Natural killer cell treated with Interleukin-12 subunit alpha and Interleukin-12 subunit beta and Interleukin-15 and Interleukin-18, amount 100 ng/mL, for 72 hours (primary cell): ENCODE measurements around the gene CWF19L2. TPM values are rescaled to one million over a fixed set of nuclear protein-coding genes. Genes with fewer than 3 reads are reported as not detected.
"Not testable (repeated sequence)": the region's sequence is repeated elsewhere in the genome, so short reads cannot be mapped to it uniquely, and the experiment has no call there.

Experiments
- ATAC-seq, 2 donors: fragments of 150-1000 bp; cut with Tn5 transposase in 1 of 2; sonication (Bioruptor Pico), chemical (Tn5 transposase) in 1 of 2; 2 replicates each; pipeline ENCODE4 v1.10.0; 2021
- DNase-seq: peaks from one replicate; pipeline ENCODE4 v3.0.0; 2022; ENCODE audit warnings: low spot score
- H3K27ac Mint-ChIP-seq, 2 donors: 1 replicate in 1 of 2; 2 replicates in 1 of 2; pipeline ENCODE4 v1.8.0; 2022; ENCODE audit warnings: mixed read lengths in 2 of 2, mild to moderate bottlenecking in 1 of 2, moderate library complexity in 1 of 2
- H3K27me3 Mint-ChIP-seq, 2 donors: 1 replicate in 1 of 2; 2 replicates in 1 of 2; pipeline ENCODE4 v1.8.0; 2022; ENCODE audit warnings: mixed read lengths in 2 of 2
- H3K36me3 Mint-ChIP-seq: one replicate; pipeline ENCODE4 v1.8.0; 2022; ENCODE audit warnings: mixed read lengths
- H3K4me1 Mint-ChIP-seq, 2 donors: 1 replicate in 1 of 2; 2 replicates in 1 of 2; pipeline ENCODE4 v1.8.0; 2022; ENCODE audit warnings: low read depth in 2 of 2, mixed read lengths in 2 of 2, mild to moderate bottlenecking in 1 of 2
- H3K4me3 Mint-ChIP-seq: one replicate; pipeline ENCODE4 v1.8.0; 2022; ENCODE audit warnings: mixed read lengths
- H3K9me3 Mint-ChIP-seq: 2 replicates; pipeline ENCODE4 v1.8.0; 2022; ENCODE audit warnings: mixed read lengths
- total RNA-seq, 2 donors: library from RNA; stranded (reverse); gene quantifications; one replicate each; pipeline ENCODE4 v1.2.3, GENCODE V29; 2022

The CWF19L2 gene
- 10 to 100 TPM; 16.5 to 26.2 TPM for total RNA-seq

DNA sequence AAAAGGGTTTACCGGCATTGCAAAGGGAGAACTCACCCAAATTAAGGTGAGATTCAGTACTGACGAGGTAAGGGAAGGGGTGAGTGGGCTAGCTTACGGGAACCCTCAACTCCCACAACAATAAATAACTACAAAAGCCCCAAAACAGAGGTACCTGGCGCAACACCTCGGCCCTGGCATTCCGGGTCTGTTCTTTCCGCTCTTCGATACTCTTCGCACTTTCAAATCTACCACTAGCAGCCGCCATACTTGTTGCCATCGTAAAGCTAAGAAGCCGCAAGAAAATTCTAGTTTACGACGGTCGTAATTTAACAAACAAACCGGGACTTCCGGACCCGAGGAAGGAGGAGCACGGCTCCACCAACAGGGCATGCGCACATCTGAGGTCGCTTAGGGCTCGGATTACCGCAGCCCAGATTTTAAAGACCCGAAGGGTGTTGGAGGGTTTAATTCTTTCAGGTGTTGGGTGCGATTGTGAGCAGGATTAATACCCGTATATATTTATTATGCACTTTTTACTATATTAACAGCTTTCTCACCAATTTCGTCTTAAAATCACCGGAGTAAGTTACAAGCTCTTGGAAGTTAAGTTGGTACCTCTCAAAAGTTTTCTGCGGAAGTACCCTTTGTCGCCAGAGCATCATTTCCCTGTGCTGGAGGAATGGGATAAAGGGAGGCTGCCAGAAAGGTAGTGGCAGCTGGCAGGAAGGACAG lies at the start of gene CWF19L2:
Gene CWF19L2 (minus strand): TSS at position 268 of the 714 bp plus-strand sequence. CDS start 9 bp downstream, at position 259.
- peak within 1 kb of the TSS; percentile 87 to 96 for H3K27ac Mint-ChIP-seq
- DNase-seq: peak; percentile 92
- H3K4me3 Mint-ChIP-seq: peak within 1 kb of the TSS; percentile 94
- H3K27me3 Mint-ChIP-seq: peaks cover 9 to 17% of the 10 kb centered on the region in 2 donors
- peaks cover 14 to 24% of the 10 kb centered on the region in 2 donors for H3K4me1 Mint-ChIP-seq
- peak; percentile 98 to 99 for ATAC-seq
- no peaks in the 10 kb centered on the region for H3K36me3 Mint-ChIP-seq
- no peaks in the 10 kb centered on the region for H3K9me3 Mint-ChIP-seq

DNA sequence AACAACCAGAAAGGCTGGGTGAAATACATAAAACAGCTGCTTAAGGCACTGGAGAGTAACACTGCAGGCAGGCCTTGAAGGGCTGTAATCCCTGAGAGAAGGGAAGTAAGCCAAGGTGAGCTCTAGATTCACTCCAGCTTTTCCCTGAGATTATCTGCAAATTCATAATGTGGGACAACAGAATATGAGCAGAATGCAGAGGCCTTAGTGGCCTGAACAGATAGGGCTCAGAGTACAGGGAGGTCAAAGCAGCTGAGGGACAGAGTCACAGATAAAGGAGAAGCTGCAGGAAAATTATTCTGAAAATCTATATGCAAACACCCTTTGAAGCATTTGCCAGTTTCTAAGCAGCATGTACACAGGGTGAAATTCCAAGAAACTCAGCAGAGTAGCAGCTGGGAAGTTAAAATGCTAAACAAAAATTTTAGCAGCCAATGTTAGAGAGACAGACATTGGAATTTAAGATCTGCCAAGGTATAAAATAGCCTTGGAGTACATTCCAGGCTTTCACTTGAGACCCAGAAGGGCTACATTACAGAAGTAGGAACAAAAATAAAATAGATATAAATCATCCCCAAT lies 48.1 kb upstream of the CWF19L2 start:
- Mint-ChIP-seq H3K4me1 (no peaks in the 10 kb centered on the region), H3K9me3 (no peaks in the 10 kb centered on the region), H3K4me3 (no peak overlapping the region), H3K36me3 (peaks cover 34% of the 10 kb centered on the region), H3K27me3 (no peaks in the 10 kb centered on the region), H3K27ac (no peak overlapping the region)
- ATAC-seq (no peak), DNase-seq (no peak)

DNA sequence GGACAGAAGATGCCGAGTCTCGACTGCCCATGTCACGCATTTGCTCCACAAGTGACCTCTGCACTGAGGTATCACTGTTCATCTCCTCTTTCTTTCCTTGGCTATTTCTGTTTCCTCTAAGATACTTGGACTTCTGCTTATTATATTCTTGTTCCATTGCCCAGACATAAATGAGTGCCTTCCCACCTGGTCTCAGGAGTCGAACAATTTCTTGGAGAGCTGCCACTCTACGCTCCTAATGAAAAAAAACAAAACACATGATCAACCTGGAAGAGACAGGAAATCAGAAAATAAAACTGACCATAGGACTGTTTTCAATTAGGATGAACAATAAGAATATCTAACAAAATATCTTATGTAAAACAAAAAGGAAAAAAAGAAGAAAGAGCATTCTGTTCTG lies 47.4 kb upstream of the CWF19L2 start:
- Mint-ChIP-seq H3K27ac (no peak overlapping the region), H3K4me1 (no peaks in the 10 kb centered on the region), H3K4me3 (no peak overlapping the region), H3K9me3 (no peaks in the 10 kb centered on the region), H3K27me3 (no peaks in the 10 kb centered on the region), H3K36me3 (peaks cover 34% of the 10 kb centered on the region)
- DNase-seq (no peak), ATAC-seq (no peak)

DNA sequence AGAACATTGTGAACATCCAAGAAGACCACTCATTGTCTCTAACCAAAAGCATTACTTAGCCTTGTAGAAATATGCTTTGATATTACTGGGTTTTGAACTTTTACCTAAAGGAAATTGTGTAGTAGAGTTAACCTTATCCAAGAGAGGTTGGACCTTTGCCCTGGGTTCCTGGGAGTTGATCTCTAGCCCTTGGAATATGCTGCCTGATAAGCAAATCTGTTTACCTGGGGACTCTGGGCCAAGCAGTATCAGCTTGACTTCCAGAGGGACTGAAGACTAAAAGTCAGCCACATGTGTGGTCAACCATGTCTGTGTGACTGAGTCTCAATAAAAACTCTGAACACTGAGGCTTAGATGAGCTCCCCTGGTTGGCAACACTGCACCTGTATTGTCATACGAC lies 44.1 kb upstream of the CWF19L2 start:
- Mint-ChIP-seq H3K27ac (no peak overlapping the region), H3K27me3 (no peaks in the 10 kb centered on the region), H3K4me3 (no peak overlapping the region), H3K9me3 (no peaks in the 10 kb centered on the region), H3K4me1 (no peaks in the 10 kb centered on the region), H3K36me3 (peaks cover 34% of the 10 kb centered on the region)
- DNase-seq (no peak), ATAC-seq (no peak)

DNA sequence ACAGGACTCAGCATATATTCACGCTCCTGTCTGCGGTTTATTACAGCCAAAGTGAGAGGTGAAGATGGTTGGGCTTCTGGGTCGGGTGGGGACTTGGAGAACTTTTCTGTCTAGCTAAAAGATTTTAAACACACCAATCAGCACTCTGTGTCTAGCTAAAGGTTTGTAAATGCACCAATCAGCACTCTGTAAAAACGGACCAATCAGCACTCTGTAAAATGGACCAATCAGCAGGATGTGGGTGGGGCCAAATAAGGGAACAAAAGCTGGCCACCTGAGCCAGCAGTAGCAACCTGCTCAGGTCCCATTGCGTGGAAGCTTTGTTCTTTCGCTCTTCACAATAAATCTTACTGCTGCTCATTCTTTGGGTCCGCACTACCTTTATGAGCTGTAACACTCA lies 39.7 kb upstream of the CWF19L2 start:
- H3K36me3 Mint-ChIP-seq: peaks cover 10% of the 10 kb centered on the region
- not testable (repeated sequence) for ATAC-seq, H3K9me3 Mint-ChIP-seq, DNase-seq, H3K4me1 Mint-ChIP-seq, H3K4me3 Mint-ChIP-seq, H3K27ac Mint-ChIP-seq
- H3K27me3 Mint-ChIP-seq: peaks cover 5 to 12% of the 10 kb centered on the region in 2 donors

DNA sequence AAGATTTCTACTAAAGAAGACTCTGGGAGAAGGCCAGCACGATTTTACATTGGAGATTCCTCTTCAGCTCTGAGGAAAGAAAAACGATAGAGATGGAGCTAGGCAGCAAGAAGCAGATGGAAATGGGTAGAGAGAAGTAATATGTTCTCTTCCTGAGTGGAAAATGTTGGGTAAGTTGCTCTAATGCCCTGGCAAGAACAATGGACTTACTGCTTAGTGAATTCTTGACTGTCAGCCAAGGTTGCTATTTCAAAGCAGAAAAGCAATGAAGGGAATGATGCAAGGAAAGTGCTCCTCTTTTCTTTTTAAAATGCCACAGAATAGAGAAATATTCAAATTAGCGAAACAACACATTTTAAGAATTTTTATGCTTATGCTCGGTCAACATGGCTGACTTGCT lies 38.4 kb upstream of the CWF19L2 start:
- Mint-ChIP-seq H3K36me3 (peaks cover 2% of the 10 kb centered on the region), H3K4me1 (no peaks in the 10 kb centered on the region), H3K27ac (no peak overlapping the region), H3K4me3 (no peak overlapping the region), H3K27me3 (peaks cover 5 to 12% of the 10 kb centered on the region in 2 donors), H3K9me3 (no peaks in the 10 kb centered on the region)
- ATAC-seq (no peak), DNase-seq (no peak)

DNA sequence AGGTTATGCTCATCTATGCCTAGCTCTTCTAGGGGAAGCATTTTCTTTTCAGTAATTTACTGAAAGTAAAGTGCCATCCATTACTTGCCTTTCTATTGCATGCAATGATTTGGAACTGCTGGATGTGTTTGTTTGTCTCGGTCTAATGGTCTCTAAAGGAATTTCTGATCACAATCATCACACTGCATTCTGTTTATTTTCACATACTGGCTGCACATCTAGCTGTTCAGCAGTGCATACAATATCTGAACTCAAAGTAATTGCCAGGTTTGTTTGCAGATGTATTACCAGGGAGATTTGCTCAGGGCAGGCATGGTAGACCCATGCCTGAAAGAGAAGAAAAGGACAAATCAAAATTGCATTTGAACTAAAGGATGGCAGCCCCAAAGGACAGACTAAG lies 36.4 kb upstream of the CWF19L2 start:
- Mint-ChIP-seq H3K27ac (no peak overlapping the region), H3K27me3 (peaks cover 10 to 21% of the 10 kb centered on the region in 2 donors), H3K4me1 (no peaks in the 10 kb centered on the region), H3K4me3 (no peak overlapping the region), H3K9me3 (no peaks in the 10 kb centered on the region), H3K36me3 (no peaks in the 10 kb centered on the region)
- no peak for ATAC-seq
- DNase-seq: no peak

DNA sequence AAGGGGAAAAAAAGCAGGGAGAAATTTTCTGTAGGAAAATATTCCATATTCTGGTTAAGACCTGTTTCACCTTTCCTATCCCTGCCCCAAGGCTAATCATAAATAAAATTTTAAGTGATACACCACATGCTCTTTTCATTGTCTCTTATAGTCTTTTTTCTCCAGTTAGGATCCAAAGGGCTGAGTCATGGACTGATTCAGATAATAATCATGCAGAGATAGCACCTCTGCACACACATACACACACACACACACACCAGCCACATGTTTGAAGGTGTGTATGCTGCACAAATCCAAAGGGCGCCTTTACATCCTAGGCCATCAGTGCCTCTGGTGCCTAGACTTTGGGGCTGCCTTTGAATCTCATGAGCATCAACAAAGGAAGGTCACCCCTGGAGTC lies 35.5 kb upstream of the CWF19L2 start:
- Mint-ChIP-seq H3K4me1 (no peaks in the 10 kb centered on the region), H3K27ac (no peak overlapping the region), H3K36me3 (no peaks in the 10 kb centered on the region), H3K27me3 (peaks cover 17 to 25% of the 10 kb centered on the region in 2 donors), H3K4me3 (no peak overlapping the region), H3K9me3 (no peaks in the 10 kb centered on the region)
- ATAC-seq (no peak), DNase-seq (no peak)

DNA sequence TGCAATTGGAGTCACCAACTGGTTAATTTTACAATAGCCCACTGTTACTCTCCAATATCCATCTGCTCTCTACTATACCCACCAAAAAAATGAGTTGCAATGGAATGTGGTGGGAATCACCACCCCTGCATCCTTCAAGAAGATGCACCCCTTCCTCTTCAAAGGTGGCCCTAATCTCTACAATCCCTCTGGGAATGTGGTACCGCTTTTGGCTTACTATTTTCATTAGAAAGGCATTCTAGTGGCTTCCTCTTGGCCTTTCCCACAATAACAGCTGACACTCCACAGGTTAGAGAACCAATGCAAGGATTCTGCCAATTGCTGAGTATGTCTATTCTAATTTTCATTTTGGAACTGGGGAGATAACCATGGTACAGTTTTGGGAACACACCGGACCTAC lies 33.2 kb upstream of the CWF19L2 start:
- no peak for ATAC-seq
- H3K4me1 Mint-ChIP-seq: no peaks in the 10 kb centered on the region
- H3K4me3 Mint-ChIP-seq: no peak overlapping the region
- H3K27ac Mint-ChIP-seq: no peak overlapping the region
- H3K36me3 Mint-ChIP-seq: no peaks in the 10 kb centered on the region
- H3K9me3 Mint-ChIP-seq: no peaks in the 10 kb centered on the region
- no peak for DNase-seq
- peaks cover 17 to 35% of the 10 kb centered on the region in 2 donors for H3K27me3 Mint-ChIP-seq

DNA sequence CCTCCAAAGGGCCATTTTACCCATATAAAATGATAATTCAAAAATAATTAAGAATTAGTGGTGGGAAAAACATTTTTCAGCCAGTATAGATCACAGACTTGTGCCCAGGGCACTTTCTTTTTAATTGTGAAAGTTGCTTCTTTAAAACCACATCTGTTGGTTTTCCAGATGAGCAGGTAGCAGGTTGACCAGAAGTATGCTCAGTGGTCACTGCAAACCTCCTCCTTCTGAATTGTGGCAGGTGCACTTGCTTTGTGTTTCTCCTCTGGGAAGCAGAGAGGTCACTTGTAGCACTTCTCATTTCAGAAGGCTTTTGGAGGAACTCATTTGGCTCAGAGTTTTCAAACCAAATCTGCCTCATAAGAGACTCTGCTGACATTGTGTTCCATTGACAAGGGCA lies 24.6 kb upstream of the CWF19L2 start:
- DNase-seq: no peak
- Mint-ChIP-seq H3K27ac (no peak overlapping the region), H3K4me1 (no peaks in the 10 kb centered on the region), H3K9me3 (no peaks in the 10 kb centered on the region), H3K4me3 (no peak overlapping the region), H3K36me3 (no peaks in the 10 kb centered on the region), H3K27me3 (peaks cover 12 to 56% of the 10 kb centered on the region in 2 donors)
- ATAC-seq: no peak

DNA sequence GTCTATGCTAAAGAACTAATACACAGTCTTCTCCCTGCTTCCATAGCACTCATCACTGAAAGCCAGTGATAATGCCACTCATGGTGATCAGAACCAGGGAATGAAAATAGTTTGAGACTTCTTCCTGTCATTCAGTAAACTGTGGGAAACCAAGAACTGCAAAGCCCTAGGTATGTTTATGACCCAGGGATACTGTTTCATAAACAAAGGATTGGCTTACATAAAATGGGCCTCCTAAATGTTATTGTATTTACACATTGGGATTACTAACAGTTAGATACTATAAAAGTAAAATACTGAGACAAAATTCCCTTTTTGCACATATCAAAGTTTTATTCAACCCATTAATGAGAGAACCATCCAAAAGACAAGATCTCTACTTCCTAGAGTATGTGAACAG lies 21.3 kb upstream of the CWF19L2 start:
- no peak overlapping the region for H3K27ac Mint-ChIP-seq
- DNase-seq: no peak
- H3K27me3 Mint-ChIP-seq: peaks cover 25 to 69% of the 10 kb centered on the region in 2 donors
- no peak overlapping the region for H3K4me3 Mint-ChIP-seq
- no peak for ATAC-seq
- H3K9me3 Mint-ChIP-seq: no peaks in the 10 kb centered on the region
- no peaks in the 10 kb centered on the region for H3K4me1 Mint-ChIP-seq
- no peaks in the 10 kb centered on the region for H3K36me3 Mint-ChIP-seq

DNA sequence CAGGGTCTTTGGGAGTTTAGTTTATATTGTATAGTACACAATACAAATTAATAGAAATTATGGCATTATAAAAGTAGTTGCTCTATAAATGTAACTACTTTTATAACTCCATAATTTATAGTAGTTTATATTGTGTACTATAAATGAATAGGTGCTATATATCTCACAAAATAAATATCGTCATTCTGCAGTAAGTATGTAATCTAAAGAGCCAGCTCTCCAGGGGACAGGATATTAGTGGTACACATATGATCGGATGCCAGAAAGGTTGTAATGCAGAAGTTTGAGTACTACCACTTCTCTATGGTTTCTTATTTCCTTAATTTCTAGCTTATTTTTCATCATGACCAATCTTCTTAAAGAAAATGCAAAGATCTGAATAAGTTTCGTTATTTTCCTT lies 20.2 kb upstream of the CWF19L2 start:
- H3K27me3 Mint-ChIP-seq: peaks cover 32 to 64% of the 10 kb centered on the region in 2 donors
- H3K4me3 Mint-ChIP-seq: no peak overlapping the region
- H3K9me3 Mint-ChIP-seq: no peaks in the 10 kb centered on the region
- H3K4me1 Mint-ChIP-seq: no peaks in the 10 kb centered on the region
- no peak overlapping the region for H3K27ac Mint-ChIP-seq
- no peak for DNase-seq
- ATAC-seq: no peak
- no peaks in the 10 kb centered on the region for H3K36me3 Mint-ChIP-seq

DNA sequence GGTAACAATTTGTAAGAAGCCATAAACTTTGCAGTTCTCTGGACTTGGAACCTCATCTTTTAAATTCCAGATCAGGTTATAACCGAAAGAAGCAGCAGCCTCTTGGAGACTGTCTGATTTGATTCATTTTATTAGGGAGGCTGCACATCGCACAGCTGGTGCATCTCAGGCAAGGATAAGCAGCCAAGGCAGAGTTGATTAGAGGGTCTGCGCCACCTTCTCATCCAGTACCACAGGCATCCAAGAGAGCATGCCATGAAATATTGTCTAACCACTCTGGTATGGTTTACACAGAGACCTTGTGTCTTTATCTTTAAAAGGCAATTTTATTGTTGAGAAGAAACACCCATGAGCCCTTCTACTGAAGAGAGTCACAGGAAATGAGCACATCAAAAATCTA lies 16.2 kb upstream of the CWF19L2 start:
- Mint-ChIP-seq H3K27me3 (peaks cover 46 to 76% of the 10 kb centered on the region in 2 donors), H3K9me3 (no peaks in the 10 kb centered on the region), H3K27ac (no peak overlapping the region), H3K4me1 (no peaks in the 10 kb centered on the region), H3K36me3 (no peaks in the 10 kb centered on the region), H3K4me3 (no peak overlapping the region)
- ATAC-seq: no peak
- no peak for DNase-seq

DNA sequence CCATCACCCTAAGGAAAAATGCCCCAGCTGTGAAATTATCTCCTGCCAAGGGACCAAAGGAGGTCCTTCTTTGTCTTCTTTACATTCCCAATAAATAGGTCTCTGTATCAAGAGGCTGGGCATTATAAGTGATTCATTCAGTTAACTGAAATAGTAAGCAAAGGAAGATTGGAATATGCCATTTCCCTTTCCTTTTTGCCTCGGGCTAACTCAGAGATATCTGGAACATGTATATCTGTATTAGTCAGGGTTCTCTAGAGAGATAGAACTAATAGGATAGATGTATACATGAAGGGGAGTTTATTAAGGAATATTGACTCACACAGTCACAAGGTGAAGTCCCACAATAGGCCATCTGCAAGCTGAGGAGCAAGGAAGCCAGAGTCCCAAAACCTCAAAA lies 15.3 kb upstream of the CWF19L2 start:
- ATAC-seq: no peak
- Mint-ChIP-seq H3K4me1 (no peaks in the 10 kb centered on the region), H3K27ac (no peak overlapping the region), H3K27me3 (peaks cover 51 to 71% of the 10 kb centered on the region in 2 donors), H3K9me3 (no peaks in the 10 kb centered on the region), H3K4me3 (no peak overlapping the region), H3K36me3 (no peaks in the 10 kb centered on the region)
- DNase-seq: no peak
